Upper lobe of left lung (tissue), 6 donors: Measurements from ENCODE around the gene CYP2C8. TPM values are rescaled to one million over a fixed set of nuclear protein-coding genes. Genes with fewer than 3 reads are reported as not detected.
"Not testable (repeated sequence)": the region's sequence is repeated elsewhere in the genome, so short reads cannot be mapped to it uniquely, and the experiment has no call there.

Experiments
- ATAC-seq, 2 donors: fragments of 200-7000 bp; cut with Tn5 transposase; one replicate each; pipeline ENCODE4 v1.9.1; 2022; ENCODE audit warnings: mild to moderate bottlenecking in 2 of 2, moderate library complexity in 2 of 2; ENCODE audit not compliant: low FRiP score in 2 of 2
- DNase-seq, 2 donors: peaks; one replicate each; pipeline ENCODE4 v3.0.0-alpha.2; 2019 to 2020
- H3K27ac ChIP-seq, 4 donors: fragments of 200-600 bp; sonication (generic); one replicate each; pipeline ENCODE4 v1.5.1; 2016 to 2019
- H3K27me3 ChIP-seq, 4 donors: fragments of 200-600 bp; sonication (generic); one replicate each; pipeline ENCODE4 v1.5.1; 2017 to 2019
- H3K36me3 ChIP-seq, 4 donors: fragments of 200-600 bp; sonication (generic); one replicate each; pipeline ENCODE4 v1.5.1; 2016 to 2019
- H3K4me1 ChIP-seq, 4 donors: fragments of 200-600 bp; sonication (generic); one replicate each; pipeline ENCODE4 v1.5.1; 2018 to 2019
- H3K4me3 ChIP-seq, 4 donors: fragments of 200-600 bp; sonication (generic); one replicate each; pipeline ENCODE4 v1.5.1; 2017 to 2019; ENCODE audit warnings: mild to moderate bottlenecking in 2 of 4, moderate library complexity in 1 of 4
- H3K9me3 ChIP-seq, 4 donors: fragments of 200-600 bp; sonication (generic); one replicate each; pipeline ENCODE4 v1.5.1; 2018 to 2019
- CTCF ChIP-seq, 6 experiments: fragments of 450-650 bp in 4 of 6; fragments of 200-600 bp in 2 of 6; sonication (generic) in 2 of 6; IDR thresholded peaks; one replicate each; pipeline ENCODE4 v1.5.1; 2016 to 2019; ENCODE audit warnings: antibody characterized with exemption in 6 of 6
- EP300 ChIP-seq, 4 donors: sonication (generic); formaldehyde crosslinking; IDR thresholded peaks; one replicate each; pipeline ENCODE4 v1.5.1; 2017; ENCODE audit warnings: antibody characterized with exemption in 4 of 4, control low read depth in 2 of 4
- POLR2A ChIP-seq, 4 donors: fragments of 450-650 bp; IDR thresholded peaks; one replicate each; pipeline ENCODE4 v1.5.1; 2016 to 2017; ENCODE audit warnings: antibody characterized with exemption in 4 of 4, mild to moderate bottlenecking in 2 of 4
- POLR2AphosphoS5 ChIP-seq, 2 donors: sonication (generic); formaldehyde crosslinking; IDR thresholded peaks; one replicate each; pipeline ENCODE4 v1.5.1; 2017; ENCODE audit warnings: antibody characterized with exemption in 2 of 2
- WGBS, 2 donors: methylation state at CpG; one replicate each; pipeline ENCODE4 v1.1.5; 2017 to 2018; 5-methylcytosine and 5-hydroxymethylcytosine counted together
- total RNA-seq, 6 donors: library from RNA; depleted of rRNA in 4 of 6; stranded (reverse); fragments of >200 nt in 4 of 6; gene quantifications; one replicate each; pipeline versions ENCODE4 v1.1.0 to v1.2.1, GENCODE V29; 2016 to 2021
- donor health status: DM: no; HTN: no; CAD: no; lungs with moderate emphysema.
- donor health status: DM: no; HTN: yes; CAD: no; lungs with severe emphysema.

Gene CYP2C8
- 1 to 10 TPM in 1 of 6 donors, under 1 TPM in 4, not detected in 1; 0.44 to 1.4 (median 0.49) TPM for total RNA-seq

GRCh38 chr10:95069286-95069685 is at the start of gene CYP2C8:
CYP2C8 (minus strand) TSS chr10:95069497; CDS start chr10:95069402, 95 bp downstream.
- Histone ChIP-seq H3K27me3 (no peaks in the 10 kb centered on the region), H3K4me1 (no peaks in the 10 kb centered on the region), H3K9me3 (peaks cover 0 to 1% (median 0%) of the 10 kb centered on the region in 4 donors), H3K36me3 (no peaks in the 10 kb centered on the region), H3K4me3 (no peak within 1 kb of the TSS), H3K27ac (no peak within 1 kb of the TSS)
- no peak for DNase-seq
- TF ChIP-seq EP300 (IDR thresholded peaks at IDR 0.05) (no peak), POLR2AphosphoS5 (IDR thresholded peaks at IDR 0.05) (no peak), POLR2A (IDR thresholded peaks at IDR 0.05) (no peak), CTCF (IDR thresholded peaks at IDR 0.05) (no peak)
- no peak for ATAC-seq

DNA sequence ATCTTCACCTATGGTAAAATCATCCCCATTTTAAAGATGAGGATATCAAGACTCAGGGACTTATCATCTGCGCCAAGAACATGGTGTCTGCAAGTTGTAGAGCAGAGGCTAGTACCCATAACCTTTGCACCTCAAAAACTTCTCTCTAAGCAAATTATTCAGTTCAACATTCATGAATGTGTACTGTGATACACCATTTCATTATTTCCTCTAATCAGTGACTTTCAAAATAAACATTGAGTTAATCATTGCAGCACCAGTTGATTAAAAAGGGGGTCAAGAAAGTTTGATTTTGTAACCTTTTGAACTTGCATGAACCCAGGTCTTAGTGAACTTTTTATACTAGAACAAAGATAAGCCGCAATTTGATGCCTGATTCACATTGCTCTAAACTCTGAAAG is 47.6 kb upstream of the CYP2C8 start:
- Histone ChIP-seq H3K27me3 (no peaks in the 10 kb centered on the region), H3K4me3 (no peak overlapping the region), H3K4me1 (no peaks in the 10 kb centered on the region), H3K27ac (no peak overlapping the region), H3K9me3 (peaks cover 0 to 13% (median 3%) of the 10 kb centered on the region in 4 donors), H3K36me3 (no peaks in the 10 kb centered on the region)
- ATAC-seq (no peak), DNase-seq (no peak)
- 47 to 94% methylated on average over 2 of the region's 2 CpGs for WGBS, 2 donors
- no peak for TF ChIP-seq POLR2AphosphoS5 (IDR thresholded peaks at IDR 0.05)
- TF ChIP-seq EP300 (IDR thresholded peaks at IDR 0.05) = no peak
- TF ChIP-seq POLR2A (IDR thresholded peaks at IDR 0.05) = no peak
- TF ChIP-seq CTCF (IDR thresholded peaks at IDR 0.05) = no peak

DNA sequence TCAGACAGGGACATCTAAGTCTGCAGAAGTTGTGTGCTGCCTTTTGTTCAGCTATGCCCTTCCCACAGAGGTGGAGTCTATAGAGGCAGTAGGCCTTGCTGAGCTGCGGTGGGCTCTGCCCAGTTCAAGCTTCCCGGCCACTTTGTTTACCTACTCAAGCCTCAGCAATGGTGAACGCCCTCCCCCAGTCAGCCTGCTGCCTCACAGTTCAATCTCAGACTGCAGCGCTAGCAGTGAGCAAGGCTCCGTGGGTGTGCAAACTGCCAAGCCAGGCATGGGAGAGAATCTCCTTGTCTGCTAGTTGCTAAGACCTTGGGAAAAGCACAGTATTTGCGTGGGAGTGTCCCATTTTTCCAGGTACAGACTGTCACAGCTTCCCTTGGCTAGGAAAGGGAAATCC is 41.5 kb upstream of the CYP2C8 start:
- H3K4me1 ChIP-seq, H3K36me3 ChIP-seq, DNase-seq: not testable (repeated sequence)

DNA sequence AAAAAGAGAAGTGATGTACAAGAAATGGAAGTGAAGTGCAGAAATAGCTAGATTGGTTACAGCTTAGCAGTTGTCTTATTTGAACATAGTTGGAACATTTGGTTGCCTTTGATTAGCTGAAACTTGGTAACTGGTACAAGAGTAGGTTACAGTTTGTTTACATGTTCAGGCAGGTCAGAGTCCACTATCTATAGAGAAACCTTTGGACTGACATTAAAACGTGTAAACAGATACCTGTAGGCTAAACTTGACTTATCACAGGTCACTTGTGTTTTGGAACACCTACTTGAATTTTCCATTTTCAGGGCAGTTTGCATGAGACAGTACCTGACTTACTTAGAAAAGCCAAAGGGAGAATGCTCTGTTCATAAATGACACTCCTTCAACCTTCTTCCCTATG is 28.5 kb upstream of the CYP2C8 start:
- Histone ChIP-seq H3K4me3 (no peak overlapping the region), H3K36me3 (no peaks in the 10 kb centered on the region), H3K9me3 (no peaks in the 10 kb centered on the region), H3K27ac (no peak overlapping the region), H3K27me3 (no peaks in the 10 kb centered on the region), H3K4me1 (no peaks in the 10 kb centered on the region)
- TF ChIP-seq CTCF (IDR thresholded peaks at IDR 0.05) (no peak), POLR2A (IDR thresholded peaks at IDR 0.05) (no peak), POLR2AphosphoS5 (IDR thresholded peaks at IDR 0.05) (no peak), EP300 (IDR thresholded peaks at IDR 0.05) (no peak)
- DNase-seq (no peak), ATAC-seq (no peak)
- WGBS, 2 donors = 39 to 52% methylated on average over 1 of the region's 1 CpG

More for the DNA sequence above, 41.5 kb upstream of the CYP2C8 start:
- not testable (repeated sequence) for H3K27ac ChIP-seq, ATAC-seq, H3K9me3 ChIP-seq, H3K4me3 ChIP-seq, H3K27me3 ChIP-seq
- 79 to 93% methylated on average over 5 to 6 of the region's 6 CpGs for WGBS, 2 donors

- Histone ChIP-seq H3K4me1 (no peaks in the 10 kb centered on the region), H3K27me3 (no peaks in the 10 kb centered on the region), H3K9me3 (no peaks in the 10 kb centered on the region), H3K27ac (no peak overlapping the region), H3K36me3 (no peaks in the 10 kb centered on the region), H3K4me3 (no peak overlapping the region)
- ATAC-seq (no peak), DNase-seq (no peak)
- TF ChIP-seq POLR2AphosphoS5 (IDR thresholded peaks at IDR 0.05) (no peak), CTCF (IDR thresholded peaks at IDR 0.05) (no peak), POLR2A (IDR thresholded peaks at IDR 0.05) (no peak), EP300 (IDR thresholded peaks at IDR 0.05) (no peak)
- WGBS, 2 donors = 94 to 100% methylated on average over 1 of the region's 1 CpG
Measured at GRCh38 chr10:95096143-95096542, 26.8 kb upstream of the CYP2C8 start.

- DNase-seq, H3K9me3 ChIP-seq, H3K27ac ChIP-seq, H3K36me3 ChIP-seq, H3K27me3 ChIP-seq, ATAC-seq, H3K4me3 ChIP-seq, H3K4me1 ChIP-seq: not testable (repeated sequence)
- WGBS, 2 donors = 80 to 93% methylated on average over 1 to 4 of the region's 5 CpGs
Measured at GRCh38 chr10:95079626-95080025, 10.3 kb upstream of the CYP2C8 start.
